Lung (tissue), 12 donors: ENCODE data around the gene CDC37L1. TPM values are rescaled to one million over a fixed set of nuclear protein-coding genes. Genes with fewer than 3 reads are reported as not detected.

ENCODE experiments used
- ATAC-seq: fragments of 200-7000 bp; cut with Tn5 transposase; one replicate; pipeline ENCODE4 v1.9.1; 2020; ENCODE audit warnings: moderate number of reproducible peaks; ENCODE audit not compliant: insufficient read depth, low FRiP score
- DNase-seq, 3 donors: peaks; one replicate each; pipeline ENCODE4 v3.0.0-alpha.2; 2013 to 2017
- H3K27ac ChIP-seq, 2 donors: one replicate each; pipeline ENCODE4 v1.5.1; 2013; ENCODE audit warnings: mild to moderate bottlenecking in 2 of 2, moderate library complexity in 2 of 2, control low read depth in 1 of 2, inconsistent platforms in 1 of 2, low read depth in 1 of 2, low read length in 1 of 2
- H3K27me3 ChIP-seq, 3 donors: one replicate each; pipeline ENCODE4 v1.5.1; 2013; ENCODE audit warnings: low read length in 2 of 3; ENCODE audit not compliant: control insufficient read depth in 3 of 3, insufficient read depth in 3 of 3
- H3K36me3 ChIP-seq, 4 donors: one replicate each; pipeline ENCODE4 v1.5.1; 2013; ENCODE audit warnings: low read length in 4 of 4, mild to moderate bottlenecking in 1 of 4, moderate library complexity in 1 of 4; ENCODE audit not compliant: control insufficient read depth in 4 of 4, insufficient read depth in 4 of 4
- H3K4me1 ChIP-seq, 5 donors: one replicate each; pipeline ENCODE4 v1.5.1; 2013; ENCODE audit warnings: low read length in 5 of 5, mild to moderate bottlenecking in 2 of 5, moderate library complexity in 1 of 5; ENCODE audit not compliant: control insufficient read depth in 5 of 5, insufficient read depth in 5 of 5
- H3K4me3 ChIP-seq: one replicate; pipeline ENCODE4 v1.5.1; 2013; ENCODE audit warnings: mild to moderate bottlenecking, control low read depth, moderate library complexity
- H3K9ac ChIP-seq, 2 donors: one replicate each; pipeline ENCODE4 v1.5.1; 2013; ENCODE audit warnings: low read length in 2 of 2, control low read depth in 1 of 2; ENCODE audit not compliant: insufficient read depth in 1 of 2
- H3K9me3 ChIP-seq, 4 donors: one replicate each; pipeline ENCODE4 v1.5.1; 2013; ENCODE audit warnings: low read length in 3 of 4, mild to moderate bottlenecking in 1 of 4, moderate library complexity in 1 of 4; ENCODE audit not compliant: control insufficient read depth in 4 of 4, insufficient read depth in 3 of 4
- WGBS, 2 donors: extraction: QIAGEN DNeasy Blood & Tissue Kit; methylation state at CpG; one replicate each; pipeline ENCODE4 v1.1.7; 2013; 5-methylcytosine and 5-hydroxymethylcytosine counted together
- polyA plus RNA-seq, 2 donors: library from polyadenylated mRNA; stranded (reverse); fragments of 200-250 nt; gene quantifications; one replicate each; pipeline ENCODE4 v1.2.1, GENCODE V29; 2013
- total RNA-seq, 2 donors: library from RNA; depleted of rRNA in 1 of 2; stranded (reverse); fragments of >200 nt in 1 of 2; gene quantifications; one replicate each; pipeline ENCODE4 v1.2.1, GENCODE V29; 2014 to 2021
- TF ChIP-seq, protein P1 (sequence below): IDR thresholded peaks from 2 replicates; pipeline ENCODE4 v1.5.1; 2012; ENCODE audit warnings: mild to moderate bottlenecking; ENCODE audit errors: control extremely low read depth, extremely low read depth
- donor health status: control.
- donor health status: control.
- donor health status: Bipolar disorder and iron deficiency.
- donor health status: healthy.
- donor health status: DM: yes; HTN: yes; CAD: no.

The CDC37L1 gene
- total and polyA plus RNA-seq, 4 donors = 9.3 to 30.7 (median 14.1) TPM

DNA sequence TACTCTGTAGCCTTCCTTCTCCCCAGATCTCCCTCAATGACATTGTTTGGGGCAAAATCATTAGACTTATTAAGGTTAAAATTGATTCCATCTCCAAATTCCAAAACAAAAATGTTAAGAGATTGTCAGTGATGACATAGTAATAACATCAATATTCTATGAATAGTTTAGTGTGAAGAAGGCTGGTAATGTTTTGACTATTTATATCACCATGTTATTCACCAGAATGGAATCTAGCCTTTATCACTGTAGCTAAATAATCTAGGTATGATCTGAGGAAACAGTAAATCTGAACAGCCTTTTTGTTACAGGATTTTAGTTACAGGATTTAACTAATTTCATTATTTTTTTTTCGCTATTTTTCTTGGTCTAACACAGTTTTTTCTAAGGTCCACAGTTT, 18.2 kb upstream of the CDC37L1 start:
- TF ChIP-seq, protein P1, sequence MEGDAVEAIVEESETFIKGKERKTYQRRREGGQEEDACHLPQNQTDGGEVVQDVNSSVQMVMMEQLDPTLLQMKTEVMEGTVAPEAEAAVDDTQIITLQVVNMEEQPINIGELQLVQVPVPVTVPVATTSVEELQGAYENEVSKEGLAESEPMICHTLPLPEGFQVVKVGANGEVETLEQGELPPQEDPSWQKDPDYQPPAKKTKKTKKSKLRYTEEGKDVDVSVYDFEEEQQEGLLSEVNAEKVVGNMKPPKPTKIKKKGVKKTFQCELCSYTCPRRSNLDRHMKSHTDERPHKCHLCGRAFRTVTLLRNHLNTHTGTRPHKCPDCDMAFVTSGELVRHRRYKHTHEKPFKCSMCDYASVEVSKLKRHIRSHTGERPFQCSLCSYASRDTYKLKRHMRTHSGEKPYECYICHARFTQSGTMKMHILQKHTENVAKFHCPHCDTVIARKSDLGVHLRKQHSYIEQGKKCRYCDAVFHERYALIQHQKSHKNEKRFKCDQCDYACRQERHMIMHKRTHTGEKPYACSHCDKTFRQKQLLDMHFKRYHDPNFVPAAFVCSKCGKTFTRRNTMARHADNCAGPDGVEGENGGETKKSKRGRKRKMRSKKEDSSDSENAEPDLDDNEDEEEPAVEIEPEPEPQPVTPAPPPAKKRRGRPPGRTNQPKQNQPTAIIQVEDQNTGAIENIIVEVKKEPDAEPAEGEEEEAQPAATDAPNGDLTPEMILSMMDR = no peak
- Histone ChIP-seq H3K27me3 (no peaks in the 10 kb centered on the region), H3K36me3 (peaks cover 0 to under 1% (median 0%) of the 10 kb centered on the region in 4 donors), H3K9me3 (no peaks in the 10 kb centered on the region), H3K4me3 (no peak overlapping the region), H3K4me1 (peaks cover 7 to 31% (median 8%) of the 10 kb centered on the region in 5 donors), H3K27ac (no peak overlapping the region), H3K9ac (no peak overlapping the region)
- WGBS, 2 donors = 76 to 89% methylated on average over 1 of the region's 1 CpG
- DNase-seq (no peak), ATAC-seq (no peak)

DNA sequence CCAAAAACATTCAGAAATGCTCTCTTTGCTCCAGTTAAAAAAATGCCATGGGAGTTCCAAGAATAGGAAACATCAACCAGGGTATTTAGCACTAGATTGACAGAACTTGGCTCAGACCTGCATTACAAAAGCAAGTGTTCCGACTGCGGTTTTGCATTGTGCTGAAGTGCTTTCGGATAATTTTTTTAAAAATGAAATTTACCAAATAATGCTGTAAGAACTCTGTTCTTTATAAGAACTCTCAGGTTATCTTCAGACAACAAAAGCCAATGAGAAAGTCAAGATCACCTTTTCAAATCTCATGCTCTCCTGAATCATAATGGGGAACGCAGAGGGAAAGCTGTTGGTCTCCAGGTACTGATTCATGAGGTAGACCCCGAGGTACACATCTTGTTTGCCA, 17.8 kb upstream of the CDC37L1 start:
- Histone ChIP-seq H3K9me3 (no peaks in the 10 kb centered on the region), H3K4me3 (no peak overlapping the region), H3K27ac (peak overlapping the region in 1 of 2 donors; percentile 31), H3K27me3 (no peaks in the 10 kb centered on the region), H3K4me1 (peaks cover 7 to 33% (median 8%) of the 10 kb centered on the region in 5 donors), H3K9ac (peak overlapping the region in 1 of 2 donors; percentile 35), H3K36me3 (no peaks in the 10 kb centered on the region)
- TF ChIP-seq, protein P1 = no peak
- no peak for ATAC-seq
- 2 to 8% methylated on average over 5 of the region's 5 CpGs for WGBS, 2 donors
- peak in 2 of 3 donors; percentile 33 to 43 for DNase-seq

DNA sequence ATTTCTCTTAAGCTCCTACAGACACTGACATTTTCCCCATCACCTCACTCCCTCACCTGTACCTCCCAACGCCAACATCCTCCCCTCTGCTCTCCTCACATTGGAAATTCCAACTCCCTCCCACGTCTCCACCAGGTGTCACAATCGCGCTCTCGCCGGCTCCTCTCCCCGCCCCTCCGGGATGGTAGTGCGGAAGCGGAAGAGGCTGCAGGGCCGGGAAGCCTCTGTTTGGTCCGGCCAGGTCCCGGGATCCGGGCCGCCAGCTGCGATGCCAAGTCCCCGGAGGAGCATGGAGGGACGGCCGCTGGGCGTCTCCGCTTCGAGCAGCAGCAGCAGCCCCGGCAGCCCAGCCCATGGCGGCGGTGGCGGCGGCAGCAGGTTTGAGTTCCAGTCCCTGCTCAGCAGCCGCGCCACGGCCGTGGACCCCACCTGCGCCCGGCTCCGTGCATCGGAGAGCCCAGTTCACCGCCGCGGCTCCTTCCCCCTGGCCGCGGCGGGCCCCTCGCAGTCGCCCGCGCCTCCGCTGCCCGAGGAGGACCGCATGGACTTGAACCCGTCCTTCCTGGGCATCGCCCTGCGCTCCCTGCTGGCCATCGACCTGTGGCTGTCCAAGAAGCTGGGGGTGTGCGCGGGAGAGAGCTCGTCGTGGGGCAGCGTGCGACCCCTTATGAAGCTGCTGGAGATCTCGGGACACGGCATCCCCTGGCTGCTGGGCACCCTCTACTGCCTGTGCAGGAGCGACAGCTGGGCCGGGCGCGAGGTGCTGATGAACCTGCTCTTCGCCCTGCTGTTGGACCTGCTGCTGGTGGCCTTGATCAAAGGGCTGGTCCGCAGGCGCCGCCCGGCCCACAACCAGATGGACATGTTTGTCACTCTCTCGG, 17.0 kb upstream of the CDC37L1 start, which contains the start of gene PLPP6:
Gene PLPP6 (plus strand): TSS at position 187 of the 881 bp plus-strand sequence. CDS start 82 bp downstream, at position 269.
- peak within 1 kb of the TSS; percentile 31 to 35 for H3K9ac ChIP-seq
- H3K27ac ChIP-seq = peak within 1 kb of the TSS; percentile 76 to 91
- H3K4me1 ChIP-seq = peaks cover 7 to 33% (median 8%) of the 10 kb centered on the region in 5 donors
- H3K9me3 ChIP-seq = no peaks in the 10 kb centered on the region
- ATAC-seq (peak; percentile 86), DNase-seq (peak; percentile 85 to 90 (median 89))
- WGBS, 2 donors = 3% methylated on average over 63 to 70 of the region's 70 CpGs
- TF ChIP-seq, protein P1 = peak; percentile 65
- no peaks in the 10 kb centered on the region for H3K36me3 ChIP-seq
- H3K27me3 ChIP-seq = no peaks in the 10 kb centered on the region
- H3K4me3 ChIP-seq = peak within 1 kb of the TSS; percentile 72
